Heart right ventricle (tissue), 16 donors: ENCODE measurements around the gene MYO1E. TPM values are rescaled to one million over a fixed set of nuclear protein-coding genes. Genes with fewer than 3 reads are reported as not detected.

Experiments used
- ATAC-seq, 8 donors: fragments of 200-7000 bp; cut with Tn5 transposase; one replicate each; pipeline ENCODE4 v1.9.1; 2020; ENCODE audit warnings: mild to moderate bottlenecking in 8 of 8, moderate library complexity in 8 of 8, moderate number of reproducible peaks in 1 of 8
- DNase-seq, 2 donors: peaks; one replicate each; pipeline ENCODE4 v3.0.0-alpha.2; 2020
- H3K27ac ChIP-seq, 10 donors: fragments of 200-600 bp; sonication (generic) in 2 of 10; one replicate each; pipeline versions ENCODE4 v1.5.0 to v1.8.0; 2020 to 2022; ENCODE audit warnings: mild to moderate bottlenecking in 3 of 10
- H3K27me3 ChIP-seq, 7 donors: fragments of 200-600 bp; one replicate each; pipeline ENCODE4 v1.8.0; 2021 to 2022; ENCODE audit warnings: mild to moderate bottlenecking in 2 of 7
- H3K36me3 ChIP-seq, 9 donors: fragments of 200-600 bp; sonication (generic) in 1 of 9; one replicate each; pipeline versions ENCODE4 v1.5.0 to v1.8.0; 2020 to 2022; ENCODE audit warnings: mild to moderate bottlenecking in 2 of 9
- H3K4me1 ChIP-seq, 9 donors: fragments of 200-600 bp; sonication (generic) in 1 of 9; one replicate each; pipeline versions ENCODE4 v1.5.0 to v1.8.0; 2020 to 2022; ENCODE audit warnings: mild to moderate bottlenecking in 4 of 9
- H3K4me3 ChIP-seq, 10 donors: fragments of 200-600 bp; sonication (generic) in 2 of 10; one replicate each; pipeline versions ENCODE4 v1.5.0 to v1.8.0; 2020 to 2022; ENCODE audit warnings: mild to moderate bottlenecking in 7 of 10, moderate library complexity in 2 of 10
- H3K9me3 ChIP-seq, 11 donors: fragments of 200-600 bp in 10 of 11; sonication (generic) in 2 of 11; one replicate each; pipeline versions ENCODE4 v1.5.0 to v1.8.0; 2013 to 2022; ENCODE audit warnings: mild to moderate bottlenecking in 2 of 11, control low read depth in 1 of 11, moderate library complexity in 1 of 11
- CTCF ChIP-seq, 9 donors: fragments of 200-600 bp; sonication (generic) in 2 of 9; IDR thresholded peaks; one replicate each; pipeline versions ENCODE4 v1.5.0 to v1.8.0; 2021 to 2022; ENCODE audit warnings: antibody characterized with exemption in 9 of 9, mild to moderate bottlenecking in 5 of 9, moderate library complexity in 1 of 9
- WGBS, 2 donors: extraction: QIAGEN DNeasy Blood & Tissue Kit; methylation state at CpG; one replicate each; pipeline ENCODE4 v1.1.7; 2013; ENCODE audit warnings: inconsistent platforms in 1 of 2; 5-methylcytosine and 5-hydroxymethylcytosine counted together
- intact Hi-C, 10 donors: fragments of 100-400 bp; cut with DNase I; formaldehyde crosslinking; loops; one replicate each; pipeline versions ENCODE4 v1.11.1 to v1.14.2; 2022
- polyA plus RNA-seq, 2 donors: library from polyadenylated mRNA; stranded (reverse); fragments of 200-250 nt; gene quantifications; one replicate each; pipeline ENCODE4 v1.2.3, GENCODE V29; 2013
- total RNA-seq, 10 donors: library from RNA; stranded (reverse); fragmentation: NEBNext Ultra II Directional in 3 of 10; extraction: Animal tissue kit (Norgen Biotek cat#: 25700) in 3 of 10; gene quantifications; one replicate each; pipeline versions ENCODE4 v1.2.1 to v1.2.4, GENCODE V29; 2021 to 2023
- donor health status: Arrhythmogenic right ventricular cardiomyopathy.
- donor health status: ischemic (EF 13 %, LVEDD 7.1; RV severe dilation, severe dysfunction).
- donor health status: healthy with polysubstance abuse.
- donor health status: DM: no; HTN: yes; CAD: no.
- donor health status: DM: no; HTN: no; CAD: no.
- donor health status: ischemic (EF 25% LVEDD 6.9; RV normal size, moderate dysfunction).
- donor health status: ischemic (EF 25% LVEDD 5.7; RV mildly dilated, moderate dysfunction).
- donor health status: healthy.
- donor health status: DM: yes; HTN: yes; CAD: no.
- donor health status: Ischemic cardiomyopathy.
- donor health status: ischemic (EF 35%, LVEDD 5.7; RV mildly dilated, moderate dysfunction).
- donor health status: nonischemic (EF 11% LVEDD 7.7; RV severe dilation, severe dysfunction).
- donor health status: DM: yes; HTN: yes; CAD: no.
- donor health status: PGD.
- donor health status: ischemic (EF 29% LVEDD 5.4; RV normal size, mild dysfunction).
- donor health status: nonischemic (EF 23%, LVEDD 6.1; RV moderate dilation, normal function).

The MYO1E gene
- total and polyA plus RNA-seq, 12 donors = 9.3 to 75.3 (median 27.4) TPM

DNA sequence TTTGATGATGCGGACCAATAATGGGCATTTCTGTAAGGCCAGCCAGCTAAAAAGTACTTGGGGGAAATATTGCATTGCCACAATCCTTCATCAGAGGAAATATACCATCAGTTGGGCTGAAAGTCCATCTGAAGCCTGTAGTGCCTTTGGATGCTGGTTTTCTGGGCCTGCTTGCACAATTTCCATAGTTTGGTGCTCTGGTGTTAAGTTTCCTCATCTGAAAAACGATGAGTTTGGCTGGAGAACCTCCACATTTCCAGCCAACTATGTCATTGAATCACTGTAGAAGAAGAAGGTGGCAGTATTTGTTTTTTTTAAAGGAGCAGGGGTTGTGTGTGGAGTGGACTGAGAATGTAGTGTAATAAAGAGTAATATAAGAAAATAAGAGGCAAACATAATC, 257.6 kb downstream of the MYO1E start:
- peaks cover 0 to 72% (median 0%) of the 10 kb centered on the region in 9 donors for H3K36me3 ChIP-seq
- H3K9me3 ChIP-seq = no peaks in the 10 kb centered on the region
- no peak overlapping the region for H3K27ac ChIP-seq
- intact Hi-C loops = no loop called here
- ATAC-seq (no peak), DNase-seq (no peak)
- no peak for TF ChIP-seq CTCF (IDR thresholded peaks at IDR 0.05)
- H3K27me3 ChIP-seq = no peaks in the 10 kb centered on the region
- WGBS, 2 donors = 80 to 88% methylated on average over 2 of the region's 2 CpGs
- H3K4me3 ChIP-seq = no peak overlapping the region
- no peaks in the 10 kb centered on the region for H3K4me1 ChIP-seq

DNA sequence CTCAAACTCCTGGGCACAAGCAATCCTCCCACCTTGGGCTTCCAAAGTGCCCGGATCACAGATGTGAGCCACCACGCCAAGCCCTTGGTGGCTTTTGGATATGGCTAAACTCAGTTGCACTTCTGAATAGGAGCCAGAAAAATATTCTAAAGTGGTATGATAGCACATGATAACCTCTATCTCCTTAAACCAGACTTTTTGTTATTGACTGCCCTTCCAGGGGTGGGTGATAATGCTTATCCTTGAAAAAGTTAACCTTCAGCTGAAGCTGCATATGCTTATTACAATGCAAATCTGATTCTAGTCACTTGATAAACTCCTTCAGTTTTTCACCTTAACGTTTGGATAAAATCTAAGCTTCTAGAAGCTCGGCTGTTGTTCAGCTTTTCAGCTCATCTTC, 261.4 kb downstream of the MYO1E start:
- Histone ChIP-seq H3K9me3 (no peaks in the 10 kb centered on the region), H3K27ac (no peak overlapping the region), H3K4me1 (no peaks in the 10 kb centered on the region), H3K4me3 (no peak overlapping the region), H3K27me3 (no peaks in the 10 kb centered on the region), H3K36me3 (peaks cover 0 to 52% (median 0%) of the 10 kb centered on the region in 9 donors)
- 87 to 91% methylated on average over 4 of the region's 4 CpGs for WGBS, 2 donors
- no peak for DNase-seq
- intact Hi-C loops = no loop called here
- no peak for ATAC-seq
- no peak for TF ChIP-seq CTCF (IDR thresholded peaks at IDR 0.05)

DNA sequence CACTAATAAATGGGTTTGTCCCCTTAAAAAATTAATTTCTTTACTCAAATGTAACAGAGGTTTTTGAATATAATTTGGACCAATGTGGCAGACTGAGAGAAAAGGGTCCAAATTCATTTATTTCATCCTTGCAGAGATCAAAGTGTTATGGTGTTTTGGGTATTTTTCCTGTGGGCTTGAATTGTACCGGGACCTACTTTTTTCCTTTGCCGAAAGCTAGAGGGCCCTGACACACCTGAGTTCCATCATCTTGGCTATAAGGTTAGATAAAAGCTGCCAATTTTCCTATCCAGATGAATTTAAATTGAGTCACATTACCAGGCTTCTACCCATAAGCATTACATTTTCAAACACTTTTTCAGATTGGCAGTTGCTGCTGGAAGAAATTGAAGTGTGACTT, 266.8 kb downstream of the MYO1E start:
- intact Hi-C loops = loop anchor here in 2 of 10 donors (10.0 kb wide), 1 partner anchor 121 kb away; the partner anchor contains the start of gene RNF111 (in 2 of the 2)
- 58 to 69% methylated on average over 2 of the region's 2 CpGs for WGBS, 2 donors
- DNase-seq (no peak), ATAC-seq (no peak)
- no peaks in the 10 kb centered on the region for H3K9me3 ChIP-seq
- no peak for TF ChIP-seq CTCF (IDR thresholded peaks at IDR 0.05)
- peaks cover 2 to 14% (median 7%) of the 10 kb centered on the region in 9 donors for H3K4me1 ChIP-seq
- peak overlapping the region in 2 of 10 donors; percentile 73 to 78 for H3K4me3 ChIP-seq
- no peak overlapping the region for H3K27ac ChIP-seq
- no peaks in the 10 kb centered on the region for H3K27me3 ChIP-seq
- H3K36me3 ChIP-seq = peaks cover 0 to 19% (median 0%) of the 10 kb centered on the region in 9 donors

DNA sequence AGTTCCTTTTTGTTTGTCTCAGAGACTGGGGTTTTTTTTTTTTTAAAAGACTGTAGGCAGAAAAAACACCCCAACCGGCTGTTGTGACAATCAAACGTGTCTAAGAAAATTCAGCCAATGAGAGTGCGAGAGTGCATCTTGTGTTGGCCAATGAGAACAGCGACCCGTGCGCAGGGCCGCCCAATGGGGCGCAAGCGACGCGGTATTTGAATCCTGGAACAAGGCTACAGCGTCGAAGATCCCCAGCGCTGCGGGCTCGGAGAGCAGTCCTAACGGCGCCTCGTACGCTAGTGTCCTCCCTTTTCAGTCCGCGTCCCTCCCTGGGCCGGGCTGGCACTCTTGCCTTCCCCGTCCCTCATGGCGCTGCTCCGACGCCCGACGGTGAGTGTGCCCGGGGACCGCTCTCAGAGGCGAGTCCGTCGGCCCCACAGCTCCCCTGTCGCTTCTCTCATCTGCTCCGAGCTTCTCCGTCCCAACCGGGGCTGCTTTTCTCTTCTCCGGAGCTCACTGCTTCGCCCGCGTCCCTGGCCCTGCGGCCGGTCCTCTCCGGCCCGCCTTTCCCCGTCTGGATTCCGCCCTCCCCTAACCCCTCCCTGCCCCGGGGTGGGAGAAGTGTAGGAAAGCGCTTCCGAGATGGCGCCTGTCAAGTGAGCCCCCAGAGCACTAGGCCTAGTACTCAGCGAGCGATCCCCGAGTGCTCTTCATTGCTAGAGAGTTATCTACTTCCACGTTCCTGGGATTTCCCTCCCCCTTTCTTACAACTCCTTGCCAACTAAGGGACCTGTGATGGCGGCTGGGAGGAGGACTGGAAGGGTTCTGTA, 267.5 kb downstream of the MYO1E start, which contains the start of gene CCNB2:
Gene CCNB2, plus strand, starts transcription at position 235 of the 821 bp plus-strand sequence. Its CDS starts 123 bp downstream, at position 358.
- intact Hi-C loops = loop anchor here in 2 of 10 donors (10.0 kb wide), 1 partner anchor 120 kb away; the partner anchor contains the start of gene RNF111 (in 2 of the 2)

More for the DNA sequence above, 267.5 kb downstream of the MYO1E start, which contains the start of gene CCNB2:
- 0 to 1% methylated on average over 57 of the region's 57 CpGs for WGBS, 2 donors
- peak; percentile 79 to 86 for DNase-seq
- H3K27ac ChIP-seq = peak within 1 kb of the TSS in 3 of 10 donors; percentile 28 to 80 (median 41)
- ATAC-seq = peak; percentile 99 to 100 (median 100)
- H3K36me3 ChIP-seq = peaks cover 0 to 22% (median 0%) of the 10 kb centered on the region in 9 donors
- H3K4me1 ChIP-seq = peaks cover 2 to 14% (median 7%) of the 10 kb centered on the region in 9 donors
- no peaks in the 10 kb centered on the region for H3K27me3 ChIP-seq
- peak within 1 kb of the TSS; percentile 52 to 81 (median 64) for H3K4me3 ChIP-seq
- no peaks in the 10 kb centered on the region for H3K9me3 ChIP-seq
- TF ChIP-seq CTCF (IDR thresholded peaks at IDR 0.05) = no peak
